HG02938 (cell line): ENCODE data around the gene DAPK1.

Source experiments
- ATAC-seq: cut with Tn5 transposase; IDR thresholded peaks from one replicate; pipeline ENCODE4 v1.9.1; 2021; ENCODE audit warnings: mild to moderate bottlenecking, moderate library complexity; ENCODE audit not compliant: unreplicated experiment

DAPK1 gene

GRCh38 chr9:87497604-87498045, at the start of gene DAPK1:
Gene DAPK1 (plus strand): TSS chr9:87497867. CDS start chr9:87499078, 1,211 bp downstream.
- peak; percentile 39 for ATAC-seq

DNA sequence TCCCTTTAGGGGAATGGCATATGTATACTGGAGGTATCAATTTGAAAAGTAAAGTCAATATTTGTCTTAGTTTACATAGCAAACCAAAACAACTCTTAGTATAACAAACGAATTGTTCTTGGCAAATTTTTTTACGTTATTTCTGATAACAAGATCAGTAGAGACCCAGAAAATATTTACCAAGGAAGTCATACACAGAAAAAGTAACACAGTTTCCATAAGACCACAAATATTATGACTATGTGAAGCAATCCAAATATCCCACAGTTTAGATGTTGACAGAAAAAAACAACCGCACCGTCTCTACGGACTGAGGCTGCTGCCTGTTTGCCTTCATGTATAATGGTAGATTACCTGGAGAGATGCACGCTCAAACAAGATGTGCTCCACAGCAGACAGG, 46.5 kb upstream of the DAPK1 start:
- ATAC-seq = no peak

- no peak for ATAC-seq
Measured at GRCh38 chr9:87455407-87455806, 42.3 kb upstream of the DAPK1 start.

DNA sequence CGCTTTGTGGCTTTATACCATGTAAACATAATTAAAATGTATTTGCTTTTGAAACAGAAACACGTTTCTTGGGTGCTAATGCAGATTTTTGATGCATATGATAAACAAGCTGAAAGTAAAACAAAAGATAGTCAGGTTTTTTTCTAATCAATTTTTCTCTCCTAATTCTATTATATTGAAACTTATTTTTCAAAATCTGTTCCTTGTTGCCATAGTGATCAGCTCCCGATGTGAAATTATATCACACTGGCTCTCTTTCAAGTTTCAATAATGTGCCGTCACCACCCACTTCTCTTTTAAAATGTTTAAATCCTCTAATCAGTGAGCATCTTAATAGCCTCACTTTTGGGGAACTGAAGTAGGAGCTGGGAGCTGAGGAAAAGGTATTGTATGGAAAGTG, 36.4 kb upstream of the DAPK1 start:
- ATAC-seq = no peak

- ATAC-seq = peak; percentile 74
Measured at GRCh38 chr9:87464110-87464991, 33.3 kb upstream of the DAPK1 start.

DNA sequence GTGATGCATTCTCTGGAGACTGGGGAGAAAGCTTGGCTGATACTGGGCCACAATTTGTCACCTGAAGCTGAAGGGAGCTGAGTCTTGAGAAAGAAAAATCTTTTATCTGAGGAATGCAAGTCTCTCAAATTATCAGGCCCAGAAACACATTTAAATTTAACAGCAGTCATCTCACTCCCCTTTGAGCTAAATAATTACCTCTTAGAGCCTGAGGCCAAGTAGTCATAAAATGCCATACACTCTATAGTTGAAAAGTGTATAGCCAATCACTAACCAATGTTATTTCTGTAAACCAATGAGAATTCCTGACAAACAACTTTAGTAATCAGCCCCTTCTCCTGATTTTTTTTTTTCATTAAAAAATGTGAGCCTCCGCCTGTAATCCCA, 32.7 kb upstream of the DAPK1 start:
- ATAC-seq = no peak

- ATAC-seq = no peak
Measured at GRCh38 chr9:87465816-87466215, 31.9 kb upstream of the DAPK1 start.

GRCh38 chr9:87467187-87467586, 30.5 kb upstream of the DAPK1 start:
- ATAC-seq = no peak

GRCh38 chr9:87469793-87470465, 27.7 kb upstream of the DAPK1 start:
- ATAC-seq = no peak

- ATAC-seq = no peak
Measured at GRCh38 chr9:87471746-87472145, 25.9 kb upstream of the DAPK1 start.

DNA sequence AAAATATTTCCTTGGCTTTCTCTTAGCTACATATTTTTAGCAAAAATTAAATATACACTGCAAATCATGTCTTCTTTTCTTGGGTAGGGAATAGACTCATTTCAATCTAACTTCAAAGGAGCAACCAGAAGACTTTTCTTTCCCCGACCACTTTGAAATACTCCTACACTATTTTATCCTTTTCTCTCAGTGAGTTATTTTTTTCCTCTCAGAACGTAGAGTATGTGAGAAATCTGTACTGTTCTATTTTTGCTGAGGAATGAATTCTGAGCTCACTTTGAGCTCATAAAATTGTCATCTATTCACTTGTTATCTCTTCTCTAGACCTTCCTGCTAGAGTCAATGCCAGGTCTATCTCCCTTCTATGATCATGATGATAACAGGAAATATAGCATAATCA, 22.2 kb upstream of the DAPK1 start:
- no peak for ATAC-seq

DNA sequence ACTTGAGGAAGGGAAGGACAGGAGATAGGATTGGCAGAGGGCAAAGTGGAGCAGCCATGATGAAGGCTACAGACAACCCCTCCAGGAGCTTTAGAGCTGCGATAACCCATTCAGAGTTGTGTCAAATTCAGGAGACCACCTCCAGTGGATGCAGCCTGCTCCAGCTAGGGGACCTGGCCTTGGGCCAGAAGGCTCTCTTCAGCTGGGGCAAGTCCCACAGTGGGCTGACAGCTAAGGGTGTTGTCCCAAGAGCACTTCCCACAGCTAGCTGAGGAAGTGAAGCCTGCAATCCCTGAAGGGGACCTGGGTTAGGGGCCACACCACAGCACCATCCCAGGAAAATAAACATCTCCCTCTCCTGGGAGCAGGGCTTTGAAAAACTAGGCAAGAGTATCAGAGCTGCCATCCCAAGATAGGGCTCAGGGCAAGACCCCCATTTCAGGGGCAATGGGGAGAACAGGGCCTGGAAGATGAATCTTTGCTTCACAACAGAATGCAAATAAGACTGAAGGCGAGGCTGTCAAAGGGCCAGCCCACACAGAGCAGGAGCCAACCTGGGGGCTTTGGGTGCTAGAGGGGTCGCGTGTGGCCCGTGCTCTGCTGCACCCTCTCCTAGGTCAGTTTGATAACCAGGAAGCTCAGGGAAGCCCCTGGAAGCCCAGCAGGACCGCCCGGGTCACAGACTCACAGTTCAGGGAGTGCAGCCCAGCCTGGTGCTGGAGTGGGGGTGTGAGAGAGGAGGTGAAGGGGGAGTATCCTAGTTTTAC, 19.3 kb upstream of the DAPK1 start:
- no peak for ATAC-seq

- ATAC-seq = peak; percentile 95
Measured at GRCh38 chr9:87479801-87480201, 17.9 kb upstream of the DAPK1 start.

GRCh38 chr9:87481890-87482855, 15.5 kb upstream of the DAPK1 start:
- no peak for ATAC-seq

DNA sequence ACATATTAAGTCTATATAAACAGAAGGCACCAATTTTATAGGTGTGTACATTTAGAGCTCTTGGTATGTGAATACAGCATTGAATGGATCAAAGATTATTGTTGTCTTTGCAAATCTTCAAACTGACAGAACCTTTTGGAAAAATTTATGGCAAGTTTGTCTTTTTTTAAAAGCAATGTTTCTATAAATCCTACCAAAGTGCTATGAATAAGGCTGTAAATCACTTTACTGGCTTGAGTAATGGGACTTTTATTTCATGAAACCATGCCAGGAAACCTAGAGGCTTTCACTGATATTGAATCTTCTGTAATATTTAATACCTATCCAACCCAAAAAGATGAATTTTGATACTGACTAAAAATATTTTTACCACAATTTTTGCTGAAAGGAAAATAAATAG, 7.4 kb upstream of the DAPK1 start:
- ATAC-seq = no peak

- no peak for ATAC-seq
Measured at GRCh38 chr9:87490907-87491306, 6.8 kb upstream of the DAPK1 start.

DNA sequence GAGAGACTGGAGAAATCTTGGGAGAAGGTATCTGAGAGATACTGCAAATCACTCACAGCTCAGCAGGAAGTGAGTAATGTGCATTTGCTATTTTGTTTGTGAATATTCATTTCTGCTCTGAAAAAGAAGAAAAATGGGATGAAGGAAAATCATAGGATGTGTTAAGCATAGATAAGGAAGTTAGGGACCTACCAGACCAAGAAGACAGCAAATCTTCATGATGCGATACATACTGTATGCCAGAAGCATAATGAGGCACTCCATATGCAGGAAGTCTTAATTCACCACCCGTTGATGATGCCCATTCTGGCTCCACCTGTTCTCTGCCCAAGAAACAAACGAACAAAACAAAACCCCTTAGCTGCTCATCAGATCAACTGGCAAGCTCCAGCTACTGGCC, 6.1 kb upstream of the DAPK1 start:
- no peak for ATAC-seq

GRCh38 chr9:87492642-87493041, 5.0 kb upstream of the DAPK1 start:
- ATAC-seq = no peak

DNA sequence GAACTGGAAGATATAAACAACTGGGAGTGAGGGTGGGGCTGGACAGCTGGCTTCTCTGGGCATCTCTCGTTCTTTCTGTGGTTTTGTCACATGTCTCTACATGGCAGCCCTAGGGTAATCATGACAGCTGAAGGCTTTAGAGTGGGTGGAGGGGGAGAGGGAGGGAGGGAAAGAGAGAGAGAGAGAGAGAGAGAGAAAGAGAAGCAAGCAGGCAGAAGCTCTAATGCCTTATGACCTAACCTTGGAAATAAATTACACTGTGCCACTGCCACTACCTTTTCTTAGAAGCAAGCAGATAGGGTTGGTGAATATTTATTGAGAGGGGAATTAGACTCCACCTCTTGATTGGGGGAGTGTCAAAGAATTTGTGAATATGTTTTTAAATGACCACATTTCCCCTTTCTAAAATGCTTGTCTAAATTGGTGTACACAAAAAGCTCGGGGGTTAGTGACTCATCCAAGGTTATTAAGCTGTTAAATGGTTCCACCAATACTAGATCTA, 2.6 kb upstream of the DAPK1 start:
- no peak for ATAC-seq

DNA sequence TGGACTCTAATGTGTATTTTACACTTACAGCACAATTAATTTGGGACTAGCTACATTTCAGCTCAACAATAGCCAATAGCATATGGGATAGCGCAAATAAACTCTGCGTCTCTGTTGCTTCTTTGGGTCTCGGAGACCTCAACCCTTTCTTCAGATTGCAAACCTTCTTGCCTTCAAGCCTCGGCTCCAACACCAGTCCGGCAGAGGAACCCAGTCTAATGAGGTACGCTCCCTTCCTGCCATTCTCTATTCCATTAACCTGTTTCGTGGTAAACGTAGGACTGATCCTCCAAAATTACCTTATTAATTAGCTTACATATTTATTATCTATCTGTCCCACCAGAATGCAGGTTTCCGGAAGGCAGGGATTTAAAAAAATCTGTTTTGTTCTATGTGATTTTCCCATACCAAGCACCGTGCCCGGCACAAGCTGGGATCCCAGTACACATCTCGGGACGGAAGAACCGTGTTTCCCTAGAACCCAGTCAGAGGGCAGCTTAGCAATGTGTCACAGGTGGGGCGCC, 525 bp upstream of the DAPK1 start:
- no peak for ATAC-seq
